Measurements from ENCODE around the gene CYTH2.

GRCh38 chr19:48455908-48456562, 13.1 kb upstream of the CYTH2 start:
- TF ChIP-seq CTCF (IDR thresholded peaks at IDR 0.05; ENCODE audit: low read length) (no peak), EZH2 (optimal IDR thresholded peaks at IDR 0.05; ENCODE audit: low read depth, low read length) (no peak), EZH2phosphoT487 (IDR thresholded peaks at IDR 0.05; ENCODE audit: low read length) (no peak)

Measured in MM.1S (cell line).